Lung (tissue), 12 donors: Measurements from ENCODE around the gene HMG20B. TPM values are rescaled to one million over a fixed set of nuclear protein-coding genes. Genes with fewer than 3 reads are reported as not detected.

Experiments used
- ATAC-seq: fragments of 200-7000 bp; cut with Tn5 transposase; one replicate; pipeline ENCODE4 v1.9.1; 2020; ENCODE audit warnings: moderate number of reproducible peaks; ENCODE audit not compliant: insufficient read depth, low FRiP score
- DNase-seq, 3 donors: peaks; one replicate each; pipeline ENCODE4 v3.0.0-alpha.2; 2013 to 2017
- H3K27ac ChIP-seq, 2 donors: one replicate each; pipeline ENCODE4 v1.5.1; 2013; ENCODE audit warnings: mild to moderate bottlenecking in 2 of 2, moderate library complexity in 2 of 2, control low read depth in 1 of 2, inconsistent platforms in 1 of 2, low read depth in 1 of 2, low read length in 1 of 2
- H3K27me3 ChIP-seq, 3 donors: one replicate each; pipeline ENCODE4 v1.5.1; 2013; ENCODE audit warnings: low read length in 2 of 3; ENCODE audit not compliant: control insufficient read depth in 3 of 3, insufficient read depth in 3 of 3
- H3K36me3 ChIP-seq, 4 donors: one replicate each; pipeline ENCODE4 v1.5.1; 2013; ENCODE audit warnings: low read length in 4 of 4, mild to moderate bottlenecking in 1 of 4, moderate library complexity in 1 of 4; ENCODE audit not compliant: control insufficient read depth in 4 of 4, insufficient read depth in 4 of 4
- H3K4me1 ChIP-seq, 5 donors: one replicate each; pipeline ENCODE4 v1.5.1; 2013; ENCODE audit warnings: low read length in 5 of 5, mild to moderate bottlenecking in 2 of 5, moderate library complexity in 1 of 5; ENCODE audit not compliant: control insufficient read depth in 5 of 5, insufficient read depth in 5 of 5
- H3K4me3 ChIP-seq: one replicate; pipeline ENCODE4 v1.5.1; 2013; ENCODE audit warnings: mild to moderate bottlenecking, control low read depth, moderate library complexity
- H3K9ac ChIP-seq, 2 donors: one replicate each; pipeline ENCODE4 v1.5.1; 2013; ENCODE audit warnings: low read length in 2 of 2, control low read depth in 1 of 2; ENCODE audit not compliant: insufficient read depth in 1 of 2
- H3K9me3 ChIP-seq, 4 donors: one replicate each; pipeline ENCODE4 v1.5.1; 2013; ENCODE audit warnings: low read length in 3 of 4, mild to moderate bottlenecking in 1 of 4, moderate library complexity in 1 of 4; ENCODE audit not compliant: control insufficient read depth in 4 of 4, insufficient read depth in 3 of 4
- CTCF ChIP-seq: IDR thresholded peaks from 2 replicates; pipeline ENCODE4 v1.5.1; 2012; ENCODE audit warnings: mild to moderate bottlenecking; ENCODE audit errors: control extremely low read depth, extremely low read depth
- WGBS, 2 donors: extraction: QIAGEN DNeasy Blood & Tissue Kit; methylation state at CpG; one replicate each; pipeline ENCODE4 v1.1.7; 2013; 5-methylcytosine and 5-hydroxymethylcytosine counted together
- polyA plus RNA-seq, 2 donors: library from polyadenylated mRNA; stranded (reverse); fragments of 200-250 nt; gene quantifications; one replicate each; pipeline ENCODE4 v1.2.1, GENCODE V29; 2013
- total RNA-seq, 2 donors: library from RNA; depleted of rRNA in 1 of 2; stranded (reverse); fragments of >200 nt in 1 of 2; gene quantifications; one replicate each; pipeline ENCODE4 v1.2.1, GENCODE V29; 2014 to 2021
- donor health status: control.
- donor health status: control.
- donor health status: Bipolar disorder and iron deficiency.
- donor health status: healthy.
- donor health status: DM: yes; HTN: yes; CAD: no.

The HMG20B gene
- total and polyA plus RNA-seq, 4 donors: 51.1 to 93.4 (median 75.8) TPM

GRCh38 chr19:3585301-3586126, 12.8 kb downstream of the HMG20B start, which contains the start of gene GIPC3:
GIPC3 (plus strand) TSS chr19:3585478; CDS start chr19:3585598, 120 bp downstream.
- no peak for TF ChIP-seq CTCF
- Histone ChIP-seq H3K4me1 (peaks cover 0 to 3% (median 0%) of the 10 kb centered on the region in 5 donors), H3K36me3 (no peaks in the 10 kb centered on the region), H3K9ac (no peak within 1 kb of the TSS), H3K9me3 (no peaks in the 10 kb centered on the region), H3K27me3 (peaks cover 0 to 9% (median 0%) of the 10 kb centered on the region in 3 donors), H3K27ac (no peak within 1 kb of the TSS), H3K4me3 (peak within 1 kb of the TSS; percentile 25)
- ATAC-seq (no peak), DNase-seq (no peak)
- WGBS, 2 donors: 2 to 4% methylated on average over 55 to 84 of the region's 84 CpGs

- no peak overlapping the region for H3K27ac ChIP-seq
- no peak for ATAC-seq
- H3K4me3 ChIP-seq: no peak overlapping the region
- H3K9ac ChIP-seq: no peak overlapping the region
- peaks cover 0 to 9% (median 0%) of the 10 kb centered on the region in 3 donors for H3K27me3 ChIP-seq
- H3K4me1 ChIP-seq: no peaks in the 10 kb centered on the region
- H3K9me3 ChIP-seq: no peaks in the 10 kb centered on the region
- no peaks in the 10 kb centered on the region for H3K36me3 ChIP-seq
- TF ChIP-seq CTCF: no peak
- no peak for DNase-seq
- WGBS, 2 donors: 29 to 34% methylated on average over 16 of the region's 16 CpGs
Observed at GRCh38 chr19:3586127-3586626, 13.4 kb downstream of the HMG20B start.

GRCh38 chr19:3586707-3587346, 14.1 kb downstream of the HMG20B start:
- ATAC-seq: no peak

More at GRCh38 chr19:3586707-3587346, 14.1 kb downstream of the HMG20B start:
- Histone ChIP-seq H3K27me3 (peaks cover 0 to 9% (median 0%) of the 10 kb centered on the region in 3 donors), H3K4me3 (no peak overlapping the region), H3K9me3 (no peaks in the 10 kb centered on the region), H3K27ac (no peak overlapping the region), H3K4me1 (no peaks in the 10 kb centered on the region), H3K9ac (no peak overlapping the region), H3K36me3 (no peaks in the 10 kb centered on the region)
- no peak for TF ChIP-seq CTCF
- 68 to 85% methylated on average over 31 of the region's 31 CpGs for WGBS, 2 donors
- DNase-seq: no peak
